Ascending aorta (tissue), 2 donors: ENCODE measurements around the gene KCNG3. TPM values are rescaled to one million over a fixed set of nuclear protein-coding genes. Genes with fewer than 3 reads are reported as not detected.

Experiments used
- DNase-seq, 2 donors: peaks; one replicate each; pipeline ENCODE4 v3.0.0-alpha.2; 2019; ENCODE audit warnings: low spot score in 2 of 2
- H3K27ac ChIP-seq, 2 donors: fragments of 200-600 bp; sonication (generic); one replicate each; pipeline ENCODE4 v1.5.1; 2016 to 2017; ENCODE audit warnings: mild to moderate bottlenecking in 1 of 2
- H3K27me3 ChIP-seq: fragments of 200-600 bp; sonication (generic); one replicate; pipeline ENCODE4 v1.5.1; 2017
- H3K36me3 ChIP-seq, 2 donors: fragments of 200-600 bp; sonication (generic); one replicate each; pipeline ENCODE4 v1.5.1; 2016
- H3K4me1 ChIP-seq, 2 donors: fragments of 200-600 bp; sonication (generic); one replicate each; pipeline ENCODE4 v1.5.1; 2016 to 2017; ENCODE audit warnings: mild to moderate bottlenecking in 1 of 2
- H3K4me3 ChIP-seq, 2 donors: fragments of 200-600 bp; sonication (generic); one replicate each; pipeline ENCODE4 v1.5.1; 2016 to 2017; ENCODE audit warnings: mild to moderate bottlenecking in 1 of 2
- H3K9me3 ChIP-seq, 2 donors: fragments of 200-600 bp; sonication (generic); one replicate each; pipeline ENCODE4 v1.5.1; 2016
- intact Hi-C: fragments of 100-400 bp; cut with DNase I; formaldehyde crosslinking; loops from one replicate; pipeline ENCODE4 v1.15.1; 2023
- total RNA-seq: library from RNA; depleted of rRNA; stranded (reverse); fragments of >200 nt; gene quantifications from one replicate; pipeline ENCODE4 v1.1.0, GENCODE V29; 2016
- TF ChIP-seq, protein P1 (sequence below), 3 experiments: fragments of 200-600 bp in 2 of 3; fragments of 450-650 bp in 1 of 3; sonication (generic) in 2 of 3; IDR thresholded peaks; one replicate each; pipeline ENCODE4 v1.5.1; 2016 to 2019; ENCODE audit warnings: antibody characterized with exemption in 3 of 3, mild to moderate bottlenecking in 1 of 3, moderate library complexity in 1 of 3

The KCNG3 gene
- total RNA-seq, 1 donor from 2014 or later: not detected

DNA sequence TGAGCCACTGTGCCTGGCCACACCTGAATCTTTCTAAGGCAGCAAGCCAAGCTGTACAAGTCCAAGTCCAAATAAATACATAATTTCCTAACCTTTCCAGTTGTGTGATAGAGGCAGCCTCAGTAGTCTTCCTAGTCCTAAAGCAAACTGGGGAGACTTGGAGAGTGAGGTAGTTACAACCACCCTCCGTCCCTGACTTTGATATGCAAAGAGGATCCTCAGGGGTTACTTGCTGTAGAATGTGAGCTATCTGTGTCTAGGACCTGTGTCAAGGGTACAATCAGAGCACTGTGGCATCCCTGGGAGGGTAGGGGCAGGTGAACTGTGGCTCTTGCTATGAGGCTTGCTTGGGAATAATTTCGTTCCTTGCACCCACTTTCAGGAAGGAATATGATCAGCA lies 28.3 kb upstream of the KCNG3 start:
- intact Hi-C loops: no loop called here
- DNase-seq: no peak
- H3K4me3 ChIP-seq: no peak overlapping the region
- H3K27me3 ChIP-seq: no peaks in the 10 kb centered on the region
- TF ChIP-seq, protein P1, sequence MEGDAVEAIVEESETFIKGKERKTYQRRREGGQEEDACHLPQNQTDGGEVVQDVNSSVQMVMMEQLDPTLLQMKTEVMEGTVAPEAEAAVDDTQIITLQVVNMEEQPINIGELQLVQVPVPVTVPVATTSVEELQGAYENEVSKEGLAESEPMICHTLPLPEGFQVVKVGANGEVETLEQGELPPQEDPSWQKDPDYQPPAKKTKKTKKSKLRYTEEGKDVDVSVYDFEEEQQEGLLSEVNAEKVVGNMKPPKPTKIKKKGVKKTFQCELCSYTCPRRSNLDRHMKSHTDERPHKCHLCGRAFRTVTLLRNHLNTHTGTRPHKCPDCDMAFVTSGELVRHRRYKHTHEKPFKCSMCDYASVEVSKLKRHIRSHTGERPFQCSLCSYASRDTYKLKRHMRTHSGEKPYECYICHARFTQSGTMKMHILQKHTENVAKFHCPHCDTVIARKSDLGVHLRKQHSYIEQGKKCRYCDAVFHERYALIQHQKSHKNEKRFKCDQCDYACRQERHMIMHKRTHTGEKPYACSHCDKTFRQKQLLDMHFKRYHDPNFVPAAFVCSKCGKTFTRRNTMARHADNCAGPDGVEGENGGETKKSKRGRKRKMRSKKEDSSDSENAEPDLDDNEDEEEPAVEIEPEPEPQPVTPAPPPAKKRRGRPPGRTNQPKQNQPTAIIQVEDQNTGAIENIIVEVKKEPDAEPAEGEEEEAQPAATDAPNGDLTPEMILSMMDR (IDR thresholded peaks at IDR 0.05): no peak
- no peaks in the 10 kb centered on the region for H3K36me3 ChIP-seq
- H3K4me1 ChIP-seq: no peaks in the 10 kb centered on the region
- H3K27ac ChIP-seq: no peak overlapping the region
- no peaks in the 10 kb centered on the region for H3K9me3 ChIP-seq

DNA sequence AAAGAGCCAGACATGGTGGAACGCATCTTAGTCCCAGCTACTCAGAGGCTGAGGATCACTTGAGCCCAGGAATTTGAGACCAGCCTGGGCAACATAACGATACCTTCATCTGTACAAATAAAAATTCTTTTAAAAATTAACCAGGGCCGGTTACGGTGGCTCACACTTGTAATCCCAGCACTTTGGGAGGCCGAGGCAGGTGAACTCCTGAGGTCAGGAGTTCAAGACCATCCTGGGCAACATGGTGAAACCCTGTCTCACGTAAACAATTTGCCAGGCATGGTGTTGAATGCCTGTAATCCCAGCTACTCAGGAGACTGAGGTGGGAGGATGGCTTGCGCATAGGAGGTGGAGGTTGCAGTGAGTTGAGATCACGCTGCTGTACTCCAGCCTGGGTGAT lies 25.8 kb upstream of the KCNG3 start:
- Histone ChIP-seq H3K36me3 (no peaks in the 10 kb centered on the region), H3K27ac (no peak overlapping the region), H3K27me3 (no peaks in the 10 kb centered on the region), H3K4me1 (no peaks in the 10 kb centered on the region), H3K4me3 (no peak overlapping the region), H3K9me3 (no peaks in the 10 kb centered on the region)
- no peak for DNase-seq
- TF ChIP-seq, protein P1 (IDR thresholded peaks at IDR 0.05): no peak
- intact Hi-C loops: no loop called here

- intact Hi-C loops: no loop called here
- H3K27ac ChIP-seq: no peak overlapping the region
- H3K9me3 ChIP-seq: no peaks in the 10 kb centered on the region
- no peak overlapping the region for H3K4me3 ChIP-seq
- H3K4me1 ChIP-seq: no peaks in the 10 kb centered on the region
- no peaks in the 10 kb centered on the region for H3K36me3 ChIP-seq
- H3K27me3 ChIP-seq: no peaks in the 10 kb centered on the region
- DNase-seq: no peak
- TF ChIP-seq, protein P1 (IDR thresholded peaks at IDR 0.05): no peak
These were observed 22.7 kb upstream of the KCNG3 start for GRCh38 chr2:42516418-42516901.

- H3K9me3 ChIP-seq: no peaks in the 10 kb centered on the region
- H3K4me1 ChIP-seq: no peaks in the 10 kb centered on the region
- no peak for DNase-seq
- no peaks in the 10 kb centered on the region for H3K36me3 ChIP-seq
- no peaks in the 10 kb centered on the region for H3K27me3 ChIP-seq
- TF ChIP-seq, protein P1 (IDR thresholded peaks at IDR 0.05): peak; percentile 53 to 59 (median 58)
- H3K4me3 ChIP-seq: no peak overlapping the region
- intact Hi-C loops: loop anchor here (2.0 kb wide), 1 partner anchor 149 kb away; no protein-coding TSS in a partner anchor
- no peak overlapping the region for H3K27ac ChIP-seq
These were observed 19.6 kb upstream of the KCNG3 start for GRCh38 chr2:42513252-42513918.

- Histone ChIP-seq H3K36me3 (no peaks in the 10 kb centered on the region), H3K27me3 (no peaks in the 10 kb centered on the region), H3K9me3 (no peaks in the 10 kb centered on the region), H3K4me3 (no peak overlapping the region), H3K4me1 (no peaks in the 10 kb centered on the region), H3K27ac (no peak overlapping the region)
- no peak for DNase-seq
- intact Hi-C loops: no loop called here
- TF ChIP-seq, protein P1 (IDR thresholded peaks at IDR 0.05): no peak
These were observed 16.9 kb upstream of the KCNG3 start for GRCh38 chr2:42510608-42511243.
